Measurements from ENCODE around the gene IL32.

- TF ChIP-seq CTCF (IDR thresholded peaks at IDR 0.05) (no peak), POLR2A (IDR thresholded peaks at IDR 0.05) (no peak)
Observed at GRCh38 chr16:3076577-3076976, 11.1 kb downstream of the IL32 start.
